Liver (tissue), 9 donors: ENCODE results near the gene PARVG. TPM values are rescaled to one million over a fixed set of nuclear protein-coding genes. Genes with fewer than 3 reads are reported as not detected.

Source experiments
- DNase-seq: peaks from one replicate; pipeline ENCODE4 v3.0.0-alpha.2; 2017; ENCODE audit warnings: low spot score
- H3K27ac ChIP-seq, 2 donors: one replicate each; pipeline ENCODE4 v1.7.0; 2013; ENCODE audit warnings: inconsistent platforms in 2 of 2, low read length in 2 of 2, control low read depth in 1 of 2, low read depth in 1 of 2, mild to moderate bottlenecking in 1 of 2
- H3K27me3 ChIP-seq, 4 donors: one replicate each; pipeline versions ENCODE4 v1.6.1 to v1.7.0; 2013; ENCODE audit warnings: low read length in 3 of 4, inconsistent platforms in 1 of 4, mild to moderate bottlenecking in 1 of 4, moderate library complexity in 1 of 4; ENCODE audit not compliant: control insufficient read depth in 4 of 4, insufficient read depth in 4 of 4
- H3K36me3 ChIP-seq, 4 donors: one replicate each; pipeline versions ENCODE4 v1.6.1 to v1.7.0; 2013; ENCODE audit warnings: low read length in 3 of 4, mild to moderate bottlenecking in 3 of 4, low read depth in 1 of 4, moderate library complexity in 1 of 4; ENCODE audit not compliant: control insufficient read depth in 4 of 4, insufficient read depth in 3 of 4
- H3K4me1 ChIP-seq, 4 donors: one replicate each; pipeline versions ENCODE4 v1.6.1 to v1.7.0; 2013; ENCODE audit warnings: low read length in 3 of 4, mild to moderate bottlenecking in 3 of 4, moderate library complexity in 1 of 4; ENCODE audit not compliant: control insufficient read depth in 4 of 4, insufficient read depth in 4 of 4
- H3K4me3 ChIP-seq, 3 donors: one replicate each; pipeline versions ENCODE4 v1.6.1 to v1.7.0; 2013; ENCODE audit warnings: low read length in 3 of 3, control low read depth in 1 of 3, low read depth in 1 of 3, mild to moderate bottlenecking in 1 of 3
- H3K9ac ChIP-seq, 2 donors: one replicate each; pipeline ENCODE4 v1.7.0; 2013; ENCODE audit warnings: low read length in 2 of 2, mild to moderate bottlenecking in 2 of 2, moderate library complexity in 2 of 2, control low read depth in 1 of 2, low read depth in 1 of 2
- H3K9me3 ChIP-seq, 4 donors: one replicate each; pipeline versions ENCODE4 v1.6.1 to v1.7.0; 2013; ENCODE audit warnings: low read length in 3 of 4; ENCODE audit not compliant: control insufficient read depth in 4 of 4
- ATF3 ChIP-seq: IDR thresholded peaks from 2 replicates; pipeline ENCODE4 v1.6.1; 2016; ENCODE audit warnings: antibody characterized with exemption
- CTCF ChIP-seq: fragments of 150-350 bp; IDR thresholded peaks from 2 replicates; pipeline ENCODE4 v1.5.1; 2017; ENCODE audit warnings: improper control_type of control experiment, low read depth, low read length; ENCODE audit not compliant: missing input control
- FOXA1 ChIP-seq: IDR thresholded peaks from 2 replicates; pipeline ENCODE4 v1.6.1; 2016; ENCODE audit warnings: antibody characterized with exemption
- FOXA2 ChIP-seq: IDR thresholded peaks from 2 replicates; pipeline ENCODE4 v1.6.1; 2016; ENCODE audit warnings: antibody characterized with exemption
- GABPA ChIP-seq, 2 donors: IDR thresholded peaks in 1 of 2; conservative IDR thresholded peaks in 1 of 2; 2 replicates each; pipeline ENCODE4 v1.6.1; 2016; ENCODE audit warnings: antibody characterized with exemption in 2 of 2, mild to moderate bottlenecking in 1 of 2, moderate library complexity in 1 of 2
- HNF4A ChIP-seq, 2 donors: conservative IDR thresholded peaks; 2 replicates each; pipeline ENCODE4 v1.6.1; 2016; ENCODE audit warnings: antibody characterized with exemption in 2 of 2, mild to moderate bottlenecking in 2 of 2
- HNF4G ChIP-seq: IDR thresholded peaks from 2 replicates; pipeline ENCODE4 v1.6.1; 2016; ENCODE audit warnings: antibody characterized with exemption
- JUND ChIP-seq, 2 donors: IDR thresholded peaks; 2 replicates each; pipeline ENCODE4 v1.6.1; 2016; ENCODE audit warnings: antibody characterized with exemption in 2 of 2
- MAX ChIP-seq: IDR thresholded peaks from 2 replicates; pipeline ENCODE4 v1.6.1; 2016; ENCODE audit warnings: antibody characterized with exemption
- REST ChIP-seq: IDR thresholded peaks from 2 replicates; pipeline ENCODE4 v1.6.1; 2016; ENCODE audit warnings: antibody characterized with exemption, mild to moderate bottlenecking
- RXRA ChIP-seq, 2 donors: IDR thresholded peaks; 2 replicates each; pipeline ENCODE4 v1.6.1; 2017 to 2018; ENCODE audit warnings: antibody characterized with exemption in 2 of 2, mild to moderate bottlenecking in 1 of 2
- SP1 ChIP-seq: IDR thresholded peaks from 2 replicates; pipeline ENCODE4 v1.6.1; 2018; ENCODE audit warnings: antibody characterized with exemption, mild to moderate bottlenecking
- TAF1 ChIP-seq: conservative IDR thresholded peaks from 2 replicates; pipeline ENCODE4 v1.6.1; 2016; ENCODE audit warnings: antibody characterized with exemption, mild to moderate bottlenecking
- YY1 ChIP-seq: IDR thresholded peaks from 2 replicates; pipeline ENCODE4 v1.6.1; 2016; ENCODE audit warnings: antibody characterized with exemption, mild to moderate bottlenecking
- ZBTB33 ChIP-seq: IDR thresholded peaks from 2 replicates; pipeline ENCODE4 v1.6.1; 2016; ENCODE audit warnings: antibody characterized with exemption
- WGBS: extraction: QIAGEN DNeasy Blood & Tissue Kit; methylation state at CpG from one replicate; pipeline ENCODE4 v1.1.7; 2013; 5-methylcytosine and 5-hydroxymethylcytosine counted together
- polyA plus RNA-seq, 2 donors: library from polyadenylated mRNA; stranded (reverse) in 1 of 2; unstranded in 1 of 2; fragments of 200-250 nt in 1 of 2; fragments of >200 nt in 1 of 2; fragmentation: Nextera tagmentation in 1 of 2; extraction: Ambion mirVana in 1 of 2; gene quantifications; one replicate each; pipeline versions ENCODE4 v1.2.1 to v1.2.3, GENCODE V29; 2013 to 2015
- total RNA-seq, 2 donors: library from RNA; depleted of rRNA; stranded (reverse); fragments of >200 nt; gene quantifications; one replicate each; pipeline ENCODE4 v1.2.3, GENCODE V29; 2014
- donor health status: healthy.
- donor health status: healthy.
- donor health status: healthy.
- donor health status: healthy.
- donor health status: healthy.

Gene PARVG
- total and polyA plus RNA-seq, 4 donors = 4.0 to 12.1 (median 6.6) TPM

- Histone ChIP-seq H3K36me3 (peaks cover 0 to 7% (median 4%) of the 10 kb centered on the region in 4 donors), H3K4me1 (peaks cover 0 to 4% (median 0%) of the 10 kb centered on the region in 4 donors), H3K27me3 (no peaks in the 10 kb centered on the region), H3K9me3 (peaks cover 0 to 4% (median 2%) of the 10 kb centered on the region in 4 donors), H3K9ac (no peak overlapping the region), H3K4me3 (no peak overlapping the region), H3K27ac (no peak overlapping the region)
- TF ChIP-seq ZBTB33 (no peak), JUND (IDR thresholded peaks at IDR 0.05) (no peak), YY1 (no peak), GABPA (IDR thresholded peaks at IDR 0.05 in 1 of 2, conservative IDR thresholded peaks at IDR 0.05 in 1 of 2) (no peak), REST (no peak), HNF4G (no peak), FOXA2 (no peak), MAX (no peak), CTCF (no peak), ATF3 (no peak)
- DNase-seq = no peak
Observed at GRCh38 chr22:44136786-44137185, 43.9 kb upstream of the PARVG start.

GRCh38 chr22:44137415-44137814 lies 43.3 kb upstream of the PARVG start:
- WGBS = 96% methylated on average over 3 of the region's 3 CpGs
- no peak for DNase-seq
- H3K4me3 ChIP-seq = no peak overlapping the region
- H3K9me3 ChIP-seq = peaks cover 0 to 4% (median 2%) of the 10 kb centered on the region in 4 donors
- no peaks in the 10 kb centered on the region for H3K4me1 ChIP-seq
- H3K27me3 ChIP-seq = no peaks in the 10 kb centered on the region
- H3K36me3 ChIP-seq = peaks cover 0 to 7% (median 2%) of the 10 kb centered on the region in 4 donors
- H3K27ac ChIP-seq = no peak overlapping the region
- no peak overlapping the region for H3K9ac ChIP-seq
- TF ChIP-seq ATF3 = no peak
- no peak for TF ChIP-seq MAX
- no peak for TF ChIP-seq TAF1
- TF ChIP-seq JUND (IDR thresholded peaks at IDR 0.05) = no peak
- no peak for TF ChIP-seq CTCF
- no peak for TF ChIP-seq FOXA1
- TF ChIP-seq SP1 = no peak
- no peak for TF ChIP-seq FOXA2
- TF ChIP-seq REST = no peak
- no peak for TF ChIP-seq RXRA (IDR thresholded peaks at IDR 0.05)
- TF ChIP-seq HNF4A (conservative IDR thresholded peaks at IDR 0.05) = no peak
